IMR-90 (cell line): ENCODE data around the gene ADAMTS8. TPM values are rescaled to one million over a fixed set of nuclear protein-coding genes. Genes with fewer than 3 reads are reported as not detected.
"Not testable (repeated sequence)": the region's sequence is repeated elsewhere in the genome, so short reads cannot be mapped to it uniquely, and the experiment has no call there.

Experiments
- ATAC-seq: fragments of 200-7000 bp; cut with Tn5 transposase; 2 replicates; pipeline ENCODE4 v1.9.1; 2020; ENCODE audit warnings: low read depth, mild to moderate bottlenecking, moderate library complexity
- BruUV-seq: library from RNA; stranded (reverse); fragments of 400-500 nt; replicated peaks from 2 replicates; lab custom pipeline; 2021; lab: Mats Ljungman, UMichigan
- CTCF ChIA-PET: fragments of 300-600 bp; formaldehyde crosslinking; extraction: SDS; loops from one replicate; lab custom pipeline; 2021; ENCODE audit warnings: antibody characterized with exemption; lab: Yijun Ruan, JAX
- POLR2A ChIA-PET: fragments of 300-600 bp; sonication (Branson Sonifier 250); formaldehyde crosslinking; loops from one replicate; lab custom pipeline; 2022; ENCODE audit warnings: antibody characterized with exemption; ENCODE audit not compliant: unreplicated experiment; lab: Charles Lee
- DNase-seq: peaks from one replicate; pipeline ENCODE4 v3.0.0; 2013
- H2AFZ ChIP-seq: replicated peaks from 2 replicates; pipeline ENCODE3; 2013; ENCODE audit warnings: low read length, mild to moderate bottlenecking; ENCODE audit not compliant: poor library complexity
- H2AK5ac ChIP-seq: 2 replicates; pipeline ENCODE4 v1.6.1; 2013; ENCODE audit warnings: low read depth, low read length, inconsistent platforms
- H2AK9ac ChIP-seq: replicated peaks from 2 replicates; pipeline ENCODE3; 2013; ENCODE audit warnings: mild to moderate bottlenecking, low read depth, low read length, moderate library complexity; ENCODE audit not compliant: poor library complexity
- H2BK120ac ChIP-seq: 2 replicates; pipeline ENCODE4 v1.6.1; 2013; ENCODE audit warnings: low read depth, low read length, inconsistent platforms
- H2BK15ac ChIP-seq: 3 replicates; pipeline ENCODE4 v1.6.1; 2013; ENCODE audit warnings: low read depth, low read length, inconsistent platforms
- H2BK20ac ChIP-seq: 2 replicates; pipeline ENCODE4 v1.6.1; 2013; ENCODE audit warnings: low read depth, mild to moderate bottlenecking, inconsistent platforms, low read length, moderate library complexity
- H2BK5ac ChIP-seq: 2 replicates; pipeline ENCODE4 v1.6.1; 2013; ENCODE audit warnings: mild to moderate bottlenecking, low read depth, low read length, inconsistent platforms; ENCODE audit not compliant: poor library complexity, severe bottlenecking
- H3K14ac ChIP-seq: replicated peaks from 2 replicates; pipeline ENCODE4 v1.6.1; 2013; ENCODE audit warnings: low read depth, low read length, inconsistent platforms
- H3K18ac ChIP-seq: 2 replicates; pipeline ENCODE4 v1.6.1; 2013; ENCODE audit warnings: low read depth, low read length, control low read depth
- H3K23ac ChIP-seq: 2 replicates; pipeline ENCODE4 v1.6.1; 2013; ENCODE audit warnings: low read depth, low read length, inconsistent platforms
- H3K27ac ChIP-seq: 2 replicates; pipeline ENCODE4 v1.5.1; 2013; ENCODE audit warnings: mild to moderate bottlenecking, control low read depth, low read length; ENCODE audit not compliant: insufficient read depth
- H3K27me3 ChIP-seq: 2 replicates; pipeline ENCODE4 v1.6.1; 2013; ENCODE audit warnings: low read length; ENCODE audit not compliant: control insufficient read depth, insufficient read depth
- H3K36me3 ChIP-seq: 2 replicates; pipeline ENCODE4 v1.6.1; 2013; ENCODE audit warnings: low read length, mixed read lengths; ENCODE audit not compliant: control insufficient read depth, insufficient read depth
- H3K4ac ChIP-seq: 2 replicates; pipeline ENCODE4 v1.6.1; 2013; ENCODE audit warnings: low read depth, low read length, inconsistent platforms
- H3K4me1 ChIP-seq: 2 replicates; pipeline ENCODE4 v1.6.1; 2013; ENCODE audit warnings: low read length, mixed read lengths; ENCODE audit not compliant: control insufficient read depth, insufficient read depth
- H3K4me2 ChIP-seq: 2 replicates; pipeline ENCODE4 v1.6.1; 2013; ENCODE audit warnings: low read depth, mild to moderate bottlenecking, control low read depth, low read length, moderate library complexity
- H3K4me3 ChIP-seq: 2 replicates; pipeline ENCODE4 v1.5.1; 2013; ENCODE audit warnings: low read depth, mild to moderate bottlenecking, control low read depth, low read length, moderate library complexity; ENCODE audit not compliant: insufficient read depth
- H3K56ac ChIP-seq: 2 replicates; pipeline ENCODE4 v1.6.1; 2013; ENCODE audit warnings: low read length, inconsistent platforms; ENCODE audit not compliant: insufficient read depth; ENCODE audit errors: extremely low read depth
- H3K79me1 ChIP-seq, 2 experiments: 2 replicates each; pipeline ENCODE4 v1.6.1; 2013; ENCODE audit warnings: low read length in 2 of 2, inconsistent platforms in 1 of 2, low read depth in 1 of 2
- H3K9ac ChIP-seq: 2 replicates; pipeline ENCODE4 v1.6.1; 2013; ENCODE audit warnings: low read depth, low read length, control low read depth
- H3K9me1 ChIP-seq: 2 replicates; pipeline ENCODE4 v1.6.1; 2013; ENCODE audit warnings: low read length, inconsistent platforms; ENCODE audit not compliant: insufficient read depth
- H3K9me3 ChIP-seq: 2 replicates; pipeline ENCODE4 v1.6.1; 2013; ENCODE audit warnings: low read length; ENCODE audit not compliant: control insufficient read depth, insufficient read depth
- H4K20me1 ChIP-seq: 2 replicates; pipeline ENCODE4 v1.6.1; 2013; ENCODE audit warnings: low read length, inconsistent platforms; ENCODE audit not compliant: insufficient read depth
- H4K5ac ChIP-seq: 2 replicates; pipeline ENCODE4 v1.6.1; 2013; ENCODE audit warnings: mild to moderate bottlenecking, low read depth, low read length, control low read depth
- H4K8ac ChIP-seq, 2 experiments: 2 replicates each; pipeline ENCODE4 v1.6.1; 2013; ENCODE audit warnings: low read depth in 2 of 2, low read length in 2 of 2, control low read depth in 1 of 2, inconsistent platforms in 1 of 2
- H4K91ac ChIP-seq: 2 replicates; pipeline ENCODE4 v1.6.1; 2013; ENCODE audit warnings: low read depth, low read length, inconsistent platforms; ENCODE audit not compliant: insufficient read depth
- WGBS, 2 experiments: methylation state at CpG; one replicate each; pipeline versions ENCODE4 v1.1.5 to v1.1.7; 2013; ENCODE audit warnings: missing lambda C conversion rate in 2 of 2; ENCODE audit not compliant: insufficient read length in 1 of 2; ENCODE audit errors: extremely low coverage in 2 of 2; 5-methylcytosine and 5-hydroxymethylcytosine counted together
- dilution Hi-C: fragments of 300-500 bp; cut with HindIII; formaldehyde crosslinking; loops from one replicate; pipeline ENCODE4 v1.14.3; 2018; ENCODE audit warnings: low sequenced_read_pairs; ENCODE audit not compliant: unreplicated experiment
- in situ Hi-C: fragments of 300-500 bp; cut with MboI; formaldehyde crosslinking; loops from 3 replicates; pipeline ENCODE4 v1.14.3; 2019; ENCODE audit warnings: low sequenced_read_pairs, inconsistent platforms, mixed read lengths
- intact Hi-C: fragments of 100-400 bp; cut with micrococcal nuclease; formaldehyde crosslinking; loops from 2 replicates; pipeline ENCODE4 v1.10.0; 2022
- polyA plus RNA-seq, 3 experiments: library from polyadenylated mRNA; depleted of rRNA; stranded (reverse); fragments of >200 nt; gene quantifications; 2 replicates each; pipeline ENCODE4 v1.2.3, GENCODE V29; 2012; ENCODE audit warnings: low replicate concordance in 1 of 3
- total RNA-seq: library from RNA; depleted of rRNA; stranded (reverse); fragments of >200 nt; gene quantifications from 2 replicates; pipeline ENCODE4 v1.2.3, GENCODE V29; 2012

Gene ADAMTS8
- total and polyA plus RNA-seq, 2 of the 4 experiments (the other 2 are of a cell fraction), result under 0.01 to 0.60 TPM

DNA sequence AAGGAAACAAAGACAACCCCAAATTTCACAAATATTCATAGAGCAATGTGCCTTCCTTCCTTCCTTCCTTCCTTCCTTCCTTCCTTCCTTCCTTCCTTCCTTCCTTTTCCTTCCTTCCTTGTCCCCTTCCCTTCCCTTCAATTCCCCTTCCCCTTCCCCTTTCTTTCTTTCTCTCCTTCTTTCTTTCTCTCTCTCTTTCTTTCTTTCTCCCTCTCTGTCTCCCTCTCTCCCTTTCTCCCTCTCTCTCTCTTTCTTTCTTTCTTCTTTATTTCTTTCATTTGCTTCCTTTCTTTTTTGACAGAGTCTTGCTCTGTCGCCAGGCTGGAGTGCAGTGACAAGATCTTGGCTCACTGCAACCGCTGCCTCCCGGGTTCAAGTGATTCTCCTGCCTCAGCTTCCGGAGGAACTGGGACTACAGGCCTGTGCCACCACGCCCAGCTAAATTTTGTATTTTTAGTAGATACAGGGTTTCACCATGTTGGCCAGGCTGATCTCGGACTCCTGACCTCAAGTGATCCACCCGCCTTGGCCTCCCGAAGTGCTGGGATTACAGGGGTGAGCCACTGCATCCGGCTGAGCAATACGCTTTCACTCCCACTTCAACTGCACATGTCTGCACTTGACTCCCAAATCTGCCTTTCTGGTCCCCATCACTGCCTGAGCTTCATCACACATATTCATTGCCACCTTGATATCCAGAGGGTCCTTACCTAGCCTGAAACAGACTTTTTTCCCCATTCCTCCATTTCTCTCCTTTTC is 10.2 kb upstream of the ADAMTS8 start:
- H3K56ac ChIP-seq, ATAC-seq, H3K23ac ChIP-seq, POLR2A ChIA-PET, H4K8ac ChIP-seq, H2AFZ ChIP-seq, H4K20me1 ChIP-seq, DNase-seq, H3K18ac ChIP-seq, H3K9ac ChIP-seq, H3K27me3 ChIP-seq, H2BK15ac ChIP-seq, H2BK20ac ChIP-seq, H3K36me3 ChIP-seq, H3K4me1 ChIP-seq, H3K14ac ChIP-seq, H3K27ac ChIP-seq, H4K5ac ChIP-seq, H3K4me3 ChIP-seq, H2BK120ac ChIP-seq, H3K79me1 ChIP-seq, H2AK9ac ChIP-seq, H2BK5ac ChIP-seq, H3K9me1 ChIP-seq, BruUV-seq, H3K9me3 ChIP-seq, H3K4me2 ChIP-seq: not testable (repeated sequence)
- no CpG with 5 or more reads among the region's 10 CpGs for WGBS, 2 experiments
- CTCF ChIA-PET, result interaction anchor here (0.7 to 0.8 kb wide), 2 partner anchors 23 to 424 kb away, joined by 3 read pairs; no protein-coding TSS in a partner anchor
- in situ Hi-C loops (loop anchor here (5.0 kb wide), 1 partner anchor 414 kb away; no protein-coding TSS in a partner anchor), dilution Hi-C loops (loop anchor here (25.0 kb wide), 1 partner anchor 424 kb away; no protein-coding TSS in a partner anchor), intact Hi-C loops (loop anchor here (10.0 kb wide), 1 partner anchor 776 kb away; no protein-coding TSS in a partner anchor)
- H3K4ac ChIP-seq, result peak overlapping the region; percentile 8; the same call in 1 of the 2 replicates
- 0 out of 2 replicates have a peak overlapping the region, but pooled peaks have one; percentile 15 for H4K91ac ChIP-seq
- H2AK5ac ChIP-seq, result peak overlapping the region; percentile 16; the same call in 1 of the 2 replicates
